Endodermal cell (in vitro differentiated cells): ENCODE results near the gene OR2AG2. TPM values are rescaled to one million over a fixed set of nuclear protein-coding genes. Genes with fewer than 3 reads are reported as not detected.
"Not testable (repeated sequence)": the region's sequence is repeated elsewhere in the genome, so short reads cannot be mapped to it uniquely, and the experiment has no call there.

Experiments used
- DNase-seq: peaks from one replicate; pipeline ENCODE4 v3.0.0-alpha.2; 2017
- H3K27ac ChIP-seq: 2 replicates; pipeline ENCODE4 v1.5.1; 2013; ENCODE audit warnings: mild to moderate bottlenecking, low read depth, low read length, moderate library complexity
- H3K27me3 ChIP-seq: 2 replicates; pipeline ENCODE4 v1.6.1; 2013; ENCODE audit warnings: mild to moderate bottlenecking, low read length, moderate library complexity; ENCODE audit not compliant: insufficient read depth, control insufficient read depth, poor library complexity, severe bottlenecking
- H3K36me3 ChIP-seq: 2 replicates; pipeline ENCODE4 v1.7.0; 2013; ENCODE audit warnings: mild to moderate bottlenecking, low read length, moderate library complexity; ENCODE audit not compliant: control insufficient read depth, insufficient read depth
- H3K4me1 ChIP-seq: one replicate; pipeline ENCODE4 v1.7.0; 2013; ENCODE audit warnings: low read length; ENCODE audit not compliant: control insufficient read depth, insufficient read depth
- H3K4me3 ChIP-seq: 2 replicates; pipeline ENCODE4 v1.5.1; 2013; ENCODE audit warnings: mild to moderate bottlenecking, low read length, moderate library complexity
- H3K9ac ChIP-seq: 2 replicates; pipeline ENCODE4 v1.6.1; 2013; ENCODE audit warnings: mild to moderate bottlenecking, low read length, moderate library complexity; ENCODE audit not compliant: poor library complexity, severe bottlenecking; ENCODE audit errors: extremely low read depth
- H3K9me3 ChIP-seq: 2 replicates; pipeline ENCODE4 v1.6.1; 2013; ENCODE audit warnings: mild to moderate bottlenecking, low read length, moderate library complexity; ENCODE audit not compliant: control insufficient read depth
- H3K27ac Mint-ChIP-seq: 2 replicates; pipeline ENCODE4 v1.8.0; 2020; ENCODE audit warnings: mixed read lengths
- H3K27me3 Mint-ChIP-seq: 2 replicates; pipeline ENCODE4 v1.8.0; 2021; ENCODE audit warnings: mild to moderate bottlenecking, mixed read lengths; ENCODE audit not compliant: insufficient read depth
- H3K36me3 Mint-ChIP-seq: 2 replicates; pipeline ENCODE4 v1.8.0; 2020; ENCODE audit warnings: low read depth, mixed read lengths
- H3K4me1 Mint-ChIP-seq: 2 replicates; pipeline ENCODE4 v1.8.0; 2020; ENCODE audit warnings: mixed read lengths
- H3K4me3 Mint-ChIP-seq: 2 replicates; pipeline ENCODE4 v1.8.0; 2020; ENCODE audit warnings: mild to moderate bottlenecking, moderate library complexity, mixed read lengths
- H3K9me3 Mint-ChIP-seq: 2 replicates; pipeline ENCODE4 v1.8.0; 2020; ENCODE audit warnings: mild to moderate bottlenecking, mixed read lengths
- CTCF ChIP-seq: fragments of 200-600 bp; sonication (generic); conservative IDR thresholded peaks from 2 replicates; pipeline ENCODE4 v1.5.0; 2021; ENCODE audit warnings: antibody characterized with exemption, mild to moderate bottlenecking
- WGBS, 2 experiments: methylation state at CpG; one replicate each; pipeline versions ENCODE4 v1.1.5 to v1.1.7; 2013; ENCODE audit warnings: missing lambda C conversion rate in 2 of 2, mixed read lengths in 1 of 2; ENCODE audit not compliant: insufficient coverage in 1 of 2, insufficient read length in 1 of 2; 5-methylcytosine and 5-hydroxymethylcytosine counted together
- total RNA-seq, 2 donors: library from RNA; stranded (reverse); fragmentation: NEBNext Ultra II Directional in 1 of 2; extraction: Animal tissue kit (Norgen Biotek cat#: 25700) in 1 of 2; gene quantifications; 2 replicates in 1 of 2; 3 replicates in 1 of 2; pipeline ENCODE4 v1.2.1, GENCODE V29; 2021

OR2AG2 gene
- total RNA-seq, 2 donors from 2014 or later: 0.20 to 0.68 TPM

DNA sequence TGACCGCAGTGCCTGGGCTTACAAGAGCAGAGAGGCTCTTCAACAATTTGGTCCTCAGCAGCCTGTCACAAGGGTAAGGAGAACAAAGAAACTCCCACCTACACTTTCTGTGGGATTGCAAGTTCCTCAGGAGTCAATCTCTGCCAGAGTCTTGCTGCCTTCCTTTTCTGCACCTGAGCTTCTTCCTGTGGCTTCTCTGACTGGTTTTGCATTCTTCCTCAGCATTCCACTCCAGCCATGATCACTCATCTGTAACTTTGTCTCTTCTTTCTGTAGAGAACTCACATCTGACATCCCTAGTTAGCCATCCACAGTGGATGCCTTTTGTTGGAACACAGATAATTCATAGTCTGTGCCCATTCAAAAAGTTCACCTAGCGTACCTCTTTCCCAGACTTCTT is 41.9 kb upstream of the OR2AG2 start:
- Mint-ChIP-seq H3K9me3 (no peaks in the 10 kb centered on the region), H3K36me3 (no peaks in the 10 kb centered on the region), H3K4me3 (no peak overlapping the region), H3K27me3 (peaks cover 2% of the 10 kb centered on the region), H3K27ac (no peak overlapping the region), H3K4me1 (no peaks in the 10 kb centered on the region)
- H3K9me3 ChIP-seq: no peaks in the 10 kb centered on the region
- no peak for TF ChIP-seq CTCF
- H3K4me3 ChIP-seq: no peak overlapping the region
- no peak overlapping the region for H3K27ac ChIP-seq
- DNase-seq: no peak
- H3K4me1 ChIP-seq: no peaks in the 10 kb centered on the region
- 76 to 80% methylated on average over 1 to 2 of the region's 2 CpGs for WGBS, 2 experiments
- no peaks in the 10 kb centered on the region for H3K27me3 ChIP-seq
- no peak overlapping the region for H3K9ac ChIP-seq
- H3K36me3 ChIP-seq: no peaks in the 10 kb centered on the region

DNA sequence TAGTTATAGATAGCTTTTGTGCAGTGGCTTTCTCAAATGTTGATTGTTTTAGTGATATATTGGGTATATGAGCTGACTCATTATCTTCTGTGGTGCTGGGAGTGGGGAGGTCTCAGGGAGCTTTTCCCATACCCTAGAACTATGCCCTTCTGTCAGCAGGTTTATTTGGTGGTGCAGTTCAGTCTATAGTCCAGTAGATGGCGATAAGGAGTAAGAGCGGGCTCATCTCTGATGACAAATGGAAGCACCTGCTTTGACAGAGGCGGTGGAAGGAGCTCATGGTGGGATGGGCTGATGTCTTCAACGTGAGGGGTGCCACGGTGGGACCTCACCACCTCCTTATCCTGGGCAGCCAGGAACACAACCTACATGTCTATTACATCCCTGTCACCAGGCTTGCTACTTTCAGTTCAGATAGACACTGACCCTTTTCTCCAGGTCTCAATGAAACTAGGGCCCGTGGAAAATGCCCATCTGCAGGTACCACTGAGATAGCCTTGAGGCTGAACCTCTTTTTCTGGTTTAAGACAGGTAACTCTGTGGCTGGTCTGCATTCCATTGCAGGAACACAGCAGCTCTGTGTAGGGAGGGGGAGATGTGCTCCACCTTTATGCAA is 40.7 kb upstream of the OR2AG2 start:
- no peak overlapping the region for H3K4me3 Mint-ChIP-seq
- no peaks in the 10 kb centered on the region for H3K9me3 Mint-ChIP-seq
- H3K36me3 ChIP-seq: no peaks in the 10 kb centered on the region
- WGBS, 2 experiments: 5 to 28% methylated on average over 4 to 6 of the region's 6 CpGs
- no peaks in the 10 kb centered on the region for H3K27me3 ChIP-seq
- H3K27ac Mint-ChIP-seq: no peak overlapping the region
- H3K27me3 Mint-ChIP-seq: peaks cover 2% of the 10 kb centered on the region
- H3K9me3 ChIP-seq: no peaks in the 10 kb centered on the region
- TF ChIP-seq CTCF: peak; percentile 91
- H3K4me3 ChIP-seq: no peak overlapping the region
- H3K27ac ChIP-seq: no peak overlapping the region
- H3K36me3 Mint-ChIP-seq: no peaks in the 10 kb centered on the region
- H3K9ac ChIP-seq: no peak overlapping the region
- no peaks in the 10 kb centered on the region for H3K4me1 Mint-ChIP-seq
- peak; percentile 74 for DNase-seq
- H3K4me1 ChIP-seq: no peaks in the 10 kb centered on the region

- not testable (repeated sequence) for H3K4me3 Mint-ChIP-seq, H3K27me3 Mint-ChIP-seq, H3K27ac ChIP-seq, H3K9ac ChIP-seq, H3K4me1 Mint-ChIP-seq, H3K9me3 ChIP-seq, H3K36me3 ChIP-seq, H3K4me3 ChIP-seq, H3K36me3 Mint-ChIP-seq, H3K27me3 ChIP-seq, H3K4me1 ChIP-seq
- DNase-seq: peak; percentile 69
- Mint-ChIP-seq H3K27ac (peak overlapping the region; percentile 6), H3K9me3 (peaks cover 11% of the 10 kb centered on the region)
Observed at GRCh38 chr11:6801075-6801474, 29.3 kb upstream of the OR2AG2 start.

DNA sequence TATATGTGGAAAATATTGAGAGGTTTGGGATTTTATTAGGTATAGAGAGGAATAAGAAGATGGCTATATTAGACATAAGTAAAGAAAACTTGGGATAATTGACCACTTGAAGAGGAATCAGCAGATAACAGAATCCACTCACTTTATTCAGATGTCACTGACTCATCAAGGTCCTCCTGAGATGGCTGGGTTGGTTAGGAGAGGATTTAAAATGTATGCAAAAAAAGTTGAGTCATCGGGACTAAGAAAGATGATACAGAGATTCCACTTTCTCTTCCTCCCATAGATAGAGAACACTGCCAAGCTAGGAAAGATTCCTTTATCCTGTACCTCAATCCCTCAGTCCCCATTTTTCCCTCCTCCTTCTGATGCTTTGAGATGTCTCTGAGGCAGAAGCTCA is 27.6 kb upstream of the OR2AG2 start, which contains the start of gene OR6A2:
Gene OR6A2, minus strand, starts transcription at position 288 of the 400 bp plus-strand sequence. CDS start 3,981 bp downstream, outside the sequence.
- 100% methylated on average over 1 of the region's 1 CpG; no CpG with 5 or more reads in 1 of the 2 experiments for WGBS, 2 experiments
- DNase-seq: no peak
- no peaks in the 10 kb centered on the region for H3K4me1 ChIP-seq
- Mint-ChIP-seq H3K4me1 (no peaks in the 10 kb centered on the region), H3K9me3 (peaks cover 11% of the 10 kb centered on the region), H3K36me3 (peaks cover 3% of the 10 kb centered on the region), H3K27ac (no peak within 1 kb of the TSS), H3K27me3 (no peaks in the 10 kb centered on the region), H3K4me3 (no peak within 1 kb of the TSS)
- no peak within 1 kb of the TSS for H3K27ac ChIP-seq
- H3K9ac ChIP-seq: no peak within 1 kb of the TSS
- no peak for TF ChIP-seq CTCF
- H3K9me3 ChIP-seq: no peaks in the 10 kb centered on the region
- no peak within 1 kb of the TSS for H3K4me3 ChIP-seq
- H3K36me3 ChIP-seq: no peaks in the 10 kb centered on the region
- H3K27me3 ChIP-seq: no peaks in the 10 kb centered on the region
